COLO668 (cell line): Measurements from ENCODE around the gene CISD1.

ENCODE experiments used
- DNase-seq: peaks from one replicate; lab custom pipeline; 2025; ENCODE audit not compliant: unreplicated experiment; lab: John Stamatoyannopoulos, UW

CISD1 gene

GRCh38 chr10:58265249-58265648 lies 3.7 kb upstream of the CISD1 start:
- no peak for DNase-seq

DNA sequence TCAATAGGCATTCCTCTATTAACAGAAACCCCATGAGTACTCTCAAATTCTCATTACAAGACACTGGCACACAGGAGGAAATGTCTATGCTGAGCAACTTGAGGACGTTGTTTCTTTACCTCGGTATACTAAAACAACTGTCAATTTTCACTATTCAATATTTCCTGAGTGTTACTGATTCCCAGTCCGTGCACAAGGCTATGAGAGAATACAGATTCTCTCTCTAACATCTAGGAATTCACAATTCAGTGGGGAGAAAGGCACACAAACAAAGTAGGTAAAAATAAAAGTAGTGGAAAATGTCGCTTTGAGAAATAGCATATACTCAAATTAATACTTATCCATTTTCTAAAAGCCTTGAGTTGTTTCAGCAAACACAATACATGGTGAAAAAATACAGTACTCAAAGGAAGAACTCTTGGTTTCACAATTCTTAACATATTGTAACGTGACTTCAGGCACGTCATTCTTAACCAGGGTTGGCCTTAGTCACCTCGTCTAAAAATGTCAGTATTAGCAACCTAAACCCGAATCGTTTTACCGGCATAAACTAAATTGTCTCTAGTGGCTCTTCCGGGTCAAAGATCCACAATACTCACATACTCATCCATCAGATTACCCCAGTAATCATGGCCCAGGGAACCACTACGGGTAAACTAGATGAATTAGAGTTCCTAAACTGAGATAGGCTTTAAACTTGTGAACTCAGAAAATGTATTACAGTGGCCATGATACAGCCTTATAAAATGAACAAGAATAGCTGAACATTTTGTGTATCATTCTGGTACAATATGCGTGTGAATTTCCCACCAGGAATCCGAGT lies 2.7 kb upstream of the CISD1 start:
- DNase-seq = no peak

GRCh38 chr10:58266826-58267712 lies 1.9 kb upstream of the CISD1 start:
- DNase-seq = peak; percentile 40

DNA sequence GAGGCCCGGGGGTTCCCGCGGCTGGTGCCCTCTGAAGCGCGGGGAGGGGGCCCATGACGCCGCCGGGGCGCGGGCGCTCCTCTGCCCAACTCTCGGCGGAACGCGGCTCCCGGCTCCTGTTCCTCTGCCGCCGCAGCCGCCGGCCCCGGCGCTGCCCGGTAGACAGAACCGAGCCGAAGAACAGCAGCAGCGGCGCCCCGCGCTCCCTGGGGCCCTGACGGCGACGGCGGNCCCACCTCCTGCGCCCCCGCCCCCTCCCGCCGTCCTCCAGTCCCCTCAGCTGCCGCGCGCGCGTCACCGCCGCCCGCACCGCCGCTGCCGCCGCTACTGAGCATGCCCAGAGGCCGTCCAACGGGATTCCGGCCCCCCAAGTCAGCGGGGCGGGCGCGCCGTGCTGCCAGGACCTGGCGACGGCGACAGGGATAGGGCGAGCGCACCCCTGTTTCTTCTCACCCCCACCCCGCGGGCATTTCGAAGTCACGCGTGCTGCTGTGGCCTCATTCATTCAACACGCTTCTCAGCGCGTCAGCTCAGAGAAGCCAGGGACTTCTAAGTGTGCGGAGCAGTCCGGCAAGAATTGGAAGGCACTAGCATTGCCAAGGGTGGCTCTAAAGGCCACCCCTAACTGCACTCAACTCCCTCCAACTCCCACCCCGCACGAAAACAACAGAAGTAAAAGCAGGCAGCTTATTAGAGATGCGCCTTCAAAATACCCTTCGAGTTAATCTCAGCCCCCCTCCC lies 1.1 kb upstream of the CISD1 start, which contains the start of gene IPMK:
Gene IPMK, minus strand, starts transcription at position 182 of the 741 bp plus-strand sequence. CDS start 283 bp downstream, outside the sequence.
- peak; percentile 91 for DNase-seq

DNA sequence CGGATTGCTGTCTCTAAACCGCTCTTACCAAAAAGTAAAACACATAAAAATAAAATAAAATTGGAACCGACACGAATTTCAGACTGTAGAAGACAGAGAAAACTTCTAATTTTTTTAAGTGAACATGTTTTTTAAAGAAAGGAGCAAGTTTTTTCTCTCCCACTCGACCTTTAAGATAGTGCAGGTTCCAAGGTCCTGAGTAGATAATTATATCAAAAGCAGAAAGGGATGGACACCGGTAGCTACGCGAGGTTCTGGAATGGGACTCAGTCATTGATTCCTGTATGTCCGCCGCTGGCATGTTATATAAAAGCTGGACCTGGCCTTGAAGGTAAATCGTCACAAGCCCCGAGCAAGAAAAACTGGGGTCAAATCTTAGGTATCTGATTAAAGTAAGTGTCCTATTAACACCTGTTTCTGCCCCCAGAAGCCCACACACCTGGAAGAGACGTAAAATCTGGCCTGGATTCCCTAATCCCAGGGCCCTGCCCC lies 462 bp upstream of the CISD1 start:
- no peak for DNase-seq

DNA sequence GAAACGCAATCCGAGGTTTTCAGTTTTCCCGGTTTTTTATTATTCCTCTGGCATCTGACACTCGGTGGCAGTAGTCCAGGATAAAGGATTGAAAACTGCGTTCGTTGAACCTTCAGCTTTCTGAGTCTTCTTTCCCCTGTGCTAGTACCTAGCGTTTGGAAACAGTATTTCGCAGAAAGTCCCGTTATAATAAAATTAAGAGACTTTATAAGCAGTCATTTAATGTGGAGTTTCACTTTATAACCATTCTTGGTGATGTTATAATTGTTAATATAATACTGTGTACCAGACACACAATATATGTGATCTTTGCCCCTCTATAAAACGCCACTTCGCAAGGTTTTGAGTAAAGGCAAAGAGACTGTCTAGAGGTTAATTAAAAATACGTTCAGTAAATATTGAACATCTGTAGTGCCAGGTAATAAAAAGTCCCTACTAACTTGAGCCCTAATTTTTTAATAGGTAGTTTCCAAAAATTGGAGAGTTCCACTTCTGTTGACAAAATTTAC lies 874 bp downstream of the CISD1 start:
- DNase-seq = no peak

DNA sequence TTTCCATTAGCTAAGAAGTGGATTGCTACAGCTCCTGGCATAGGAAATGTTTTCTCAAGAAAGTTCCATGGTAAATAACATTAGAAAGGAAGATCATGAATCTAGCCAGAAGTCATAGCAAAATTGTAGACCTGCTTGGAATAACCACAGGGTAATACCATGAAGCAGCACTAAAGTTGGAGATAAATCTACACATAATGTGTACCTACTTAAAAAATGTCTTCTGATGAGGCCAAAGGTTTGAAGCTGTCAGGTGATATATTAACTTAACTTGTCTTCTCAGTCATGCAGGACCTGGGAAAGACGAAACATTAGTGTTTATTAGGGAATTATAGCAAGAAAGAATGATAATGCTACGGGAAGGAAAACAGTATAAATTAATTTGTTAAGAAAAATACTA lies 6.3 kb downstream of the CISD1 start:
- DNase-seq = no peak

- DNase-seq = no peak
Measured at GRCh38 chr10:58275908-58276307, 6.9 kb downstream of the CISD1 start.

DNA sequence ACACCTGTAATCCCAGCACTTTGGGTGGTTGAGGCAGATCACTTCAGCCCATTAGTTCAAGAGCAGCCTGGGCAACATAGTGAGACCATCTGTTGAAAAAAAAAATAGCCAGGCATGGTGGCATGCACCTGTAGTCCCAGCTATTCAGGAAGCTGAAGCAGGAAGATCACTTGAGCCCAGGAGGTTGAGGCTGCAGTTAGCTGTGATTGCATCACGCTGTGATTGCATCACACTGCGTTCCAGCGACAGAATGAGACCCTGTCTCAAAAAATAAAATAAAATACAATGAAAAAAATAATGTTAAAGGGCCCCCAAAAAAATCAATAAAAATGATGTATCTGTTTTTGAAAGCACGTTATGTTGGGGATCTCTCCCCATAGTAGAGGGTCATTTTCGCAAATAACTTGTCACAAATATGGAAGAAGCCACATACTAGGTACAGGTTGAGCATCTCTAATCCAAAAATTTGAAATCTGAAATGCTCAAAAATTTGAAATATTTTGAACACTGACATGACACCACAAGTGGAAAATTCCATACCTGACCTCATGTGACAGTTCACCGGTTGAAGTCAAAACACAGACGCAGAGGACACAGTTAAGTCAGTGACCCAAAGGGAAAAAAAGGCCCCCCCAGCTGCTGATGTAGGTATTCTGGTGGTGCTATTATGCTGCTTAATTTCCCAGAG lies 9.5 kb downstream of the CISD1 start:
- no peak for DNase-seq

DNA sequence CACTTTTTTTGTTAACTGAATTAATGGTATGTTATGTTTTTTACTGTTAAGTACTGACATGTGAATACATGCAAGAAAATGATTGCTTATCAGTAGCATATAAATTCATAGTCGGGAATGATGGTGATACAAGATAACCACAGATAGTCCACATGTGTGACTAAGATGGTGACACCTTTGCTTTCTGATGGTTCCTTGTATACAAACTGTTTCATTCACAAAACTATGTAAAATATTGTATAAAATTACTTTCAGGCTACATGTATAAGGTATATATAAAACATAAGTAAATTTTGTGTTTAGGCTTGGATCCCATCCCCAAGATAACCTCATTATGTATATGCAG lies 10.0 kb downstream of the CISD1 start:
- DNase-seq = no peak

- DNase-seq = no peak
Measured at GRCh38 chr10:58280477-58280876, 11.5 kb downstream of the CISD1 start.

GRCh38 chr10:58281092-58281752 lies 12.3 kb downstream of the CISD1 start:
- no peak for DNase-seq

DNA sequence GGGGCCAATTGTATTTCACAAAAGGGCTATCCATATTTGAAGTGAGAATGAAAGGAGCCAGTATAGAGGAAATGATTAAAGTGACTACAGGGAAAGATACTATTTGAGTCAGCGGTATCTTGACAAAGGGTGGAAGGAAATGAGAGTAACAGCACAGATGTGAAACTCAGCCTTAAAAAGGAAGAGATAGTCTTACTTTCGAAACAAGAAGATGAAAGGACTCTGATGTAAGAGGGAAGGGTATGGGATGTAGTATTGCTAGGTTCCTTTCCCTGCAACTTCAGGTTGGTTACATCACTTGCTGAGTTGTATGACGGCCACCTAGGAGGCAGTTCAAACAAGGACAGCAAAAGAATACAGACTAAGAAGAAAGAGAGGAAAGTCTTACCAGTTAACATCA lies 13.7 kb downstream of the CISD1 start:
- no peak for DNase-seq

DNA sequence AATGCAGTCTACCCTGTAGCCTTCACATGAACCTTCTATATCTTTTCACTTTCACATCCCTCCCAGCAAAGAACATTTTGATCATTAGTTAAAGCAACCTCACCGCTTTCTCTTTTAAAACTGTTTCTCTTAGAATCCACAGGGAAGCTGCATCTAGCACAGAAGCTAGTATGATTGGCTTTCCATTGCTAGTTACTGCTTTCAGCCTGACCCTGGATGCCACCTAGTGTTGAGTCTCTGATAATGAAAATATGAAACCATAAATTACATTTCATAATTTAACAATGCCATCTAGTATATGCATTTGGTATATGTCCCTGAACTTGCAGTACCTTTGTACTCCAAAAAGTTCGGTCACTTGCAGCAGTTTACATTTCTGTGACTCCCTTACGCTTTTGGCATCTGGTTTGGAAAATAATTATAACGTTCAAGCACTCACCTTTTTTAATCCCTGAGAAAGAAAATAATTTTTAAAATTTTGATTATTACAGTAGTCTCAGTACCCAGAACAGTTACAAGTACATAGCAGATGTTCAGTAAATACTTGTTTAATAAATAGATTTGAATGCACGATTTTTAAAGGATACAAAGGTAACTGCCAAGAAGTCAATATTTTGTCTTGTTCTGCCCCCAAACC lies 22.7 kb downstream of the CISD1 start:
- peak; percentile 1 for DNase-seq

- DNase-seq = no peak
Measured at GRCh38 chr10:58293989-58294388, 25.0 kb downstream of the CISD1 start.

GRCh38 chr10:58299580-58299979 lies 30.6 kb downstream of the CISD1 start:
- peak; percentile 32 for DNase-seq

GRCh38 chr10:58300676-58301075 lies 31.7 kb downstream of the CISD1 start:
- DNase-seq = no peak

GRCh38 chr10:58302254-58302653 lies 33.3 kb downstream of the CISD1 start:
- DNase-seq = no peak

DNA sequence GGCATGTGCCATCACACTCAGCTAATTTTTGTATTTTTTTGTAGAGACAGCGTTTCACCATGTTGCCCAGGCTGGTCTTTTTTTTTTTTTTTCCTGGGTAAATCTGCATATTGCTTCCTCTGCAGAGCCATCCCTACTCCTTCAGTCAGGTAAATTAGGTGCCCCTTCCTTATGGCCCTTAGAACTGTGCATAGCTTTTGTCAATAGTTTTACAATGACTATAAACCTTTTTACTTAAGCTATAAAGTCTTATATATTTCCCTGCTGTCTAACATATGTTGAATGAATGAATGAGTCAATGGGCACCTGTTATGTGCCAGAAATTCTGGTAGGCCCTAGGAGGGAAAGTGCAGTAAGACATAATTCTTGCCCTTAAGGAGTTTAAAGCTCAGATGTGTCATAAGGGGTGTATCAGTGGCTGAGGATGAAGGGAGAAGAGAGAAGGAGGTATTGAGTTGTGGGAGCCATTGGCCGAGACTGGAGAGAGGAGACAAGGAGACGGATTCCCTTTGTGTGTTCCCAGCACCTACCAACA lies 35.2 kb downstream of the CISD1 start:
- DNase-seq = no peak
